K562 (cell line): Measurements from ENCODE around the gene ZER1. TPM values are rescaled to one million over a fixed set of nuclear protein-coding genes. Genes with fewer than 3 reads are reported as not detected.

Experiments used
- ATAC-seq: fragments of 200-7000 bp; cut with Tn5 transposase; 3 replicates; pipeline ENCODE4 v1.9.1; 2020; ENCODE audit warnings: moderate library complexity
- BruUV-seq: library from RNA; stranded (reverse); fragments of 400-500 nt; replicated peaks from 2 replicates; lab custom pipeline; 2021; lab: Mats Ljungman, UMichigan
- CTCF ChIA-PET: fragments of 300-600 bp; formaldehyde crosslinking; extraction: SDS; loops from one replicate; lab custom pipeline; 2021; ENCODE audit warnings: low intra/inter-chr PET ratio; lab: Yijun Ruan, JAX
- POLR2A ChIA-PET: fragments of 300-600, 350-650 bp; sonication (Branson Sonifier 250); formaldehyde crosslinking; extraction: SDS; loops from one replicate; lab custom pipeline; 2021; ENCODE audit warnings: antibody characterized with exemption, inconsistent platforms; lab: Yijun Ruan, JAX
- DNase-seq, 4 experiments: peaks; one replicate each; pipeline versions ENCODE4 v3.0.0 to v3.0.0-alpha.2; 2011 to 2018; ENCODE audit warnings: low spot score in 3 of 4, mixed read lengths in 3 of 4; ENCODE audit errors: extremely low read depth in 1 of 4
- FAIRE-seq: peaks from 2 replicates; lab custom pipeline; 2011; peaks lifted over from hg19 to GRCh38; lab: Jason Lieb, UNC
- H2AFZ ChIP-seq: 2 replicates; pipeline ENCODE4 v1.6.0; 2011; ENCODE audit warnings: low read depth, low read length, control low read depth, inconsistent platforms
- H3K27ac ChIP-seq: fragments of 200-600 bp; 3 replicates; pipeline ENCODE4 v1.8.0; 2011; ENCODE audit warnings: low read depth, mild to moderate bottlenecking, control low read depth, inconsistent platforms, low read length, moderate library complexity, mixed read lengths; ENCODE audit errors: extremely low read depth
- H3K27me3 ChIP-seq, 2 experiments: fragments of 300-600 bp in 1 of 2; 2 replicates in 1 of 2; 3 replicates in 1 of 2; pipeline versions ENCODE4 v1.6.0 to v1.8.0; 2011; ENCODE audit warnings: inconsistent platforms in 2 of 2, low read length in 2 of 2, mild to moderate bottlenecking in 1 of 2, mixed read lengths in 1 of 2, moderate library complexity in 1 of 2; ENCODE audit not compliant: control insufficient read depth in 2 of 2, insufficient read depth in 2 of 2
- H3K36me3 ChIP-seq: fragments of 300-600 bp; 3 replicates; pipeline ENCODE4 v1.8.0; 2011; ENCODE audit warnings: mild to moderate bottlenecking, low read length, inconsistent platforms; ENCODE audit not compliant: control insufficient read depth, insufficient read depth
- H3K4me1 ChIP-seq, 2 experiments: fragments of 200-600 bp in 1 of 2; replicated peaks in 1 of 2; 2 replicates in 1 of 2; 3 replicates in 1 of 2; pipeline versions ENCODE4 v1.5.1 to v1.8.0; 2011; ENCODE audit warnings: inconsistent platforms in 2 of 2, low read length in 2 of 2, mild to moderate bottlenecking in 1 of 2, mixed read lengths in 1 of 2, moderate library complexity in 1 of 2; ENCODE audit not compliant: control insufficient read depth in 2 of 2, insufficient read depth in 2 of 2
- H3K4me2 ChIP-seq: 2 replicates; pipeline ENCODE4 v1.6.1; 2011; ENCODE audit warnings: low read length, control low read depth, inconsistent platforms, mixed read lengths; ENCODE audit not compliant: insufficient read depth
- H3K4me3 ChIP-seq: fragments of 200-600 bp; sonication (generic), shearing (Covaris generic); 2 replicates; pipeline ENCODE4 v1.5.1; 2016; ENCODE audit warnings: control low read depth, inconsistent platforms
- H3K79me2 ChIP-seq: fragments of 200-600 bp; 3 replicates; pipeline ENCODE4 v1.8.0; 2011; ENCODE audit warnings: low read length, inconsistent platforms; ENCODE audit not compliant: control insufficient read depth, insufficient read depth
- H3K9ac ChIP-seq, 2 experiments: 2 replicates each; pipeline versions ENCODE4 v1.6.0 to v1.6.1; 2011; ENCODE audit warnings: low read depth in 2 of 2, low read length in 2 of 2, control low read depth in 1 of 2, inconsistent platforms in 1 of 2, mild to moderate bottlenecking in 1 of 2, mixed read lengths in 1 of 2; ENCODE audit not compliant: insufficient read depth in 1 of 2
- H3K9me1 ChIP-seq: one replicate; pipeline ENCODE4 v1.6.0; 2011; ENCODE audit warnings: inconsistent platforms, mild to moderate bottlenecking, low read length, moderate library complexity; ENCODE audit not compliant: control insufficient read depth, insufficient read depth
- H3K9me3 ChIP-seq: replicated peaks from 2 replicates; pipeline ENCODE4 v1.5.1; 2011; ENCODE audit warnings: low read depth, low read length, inconsistent platforms; ENCODE audit not compliant: control insufficient read depth, insufficient read depth
- H4K20me1 ChIP-seq: replicated peaks from 2 replicates; pipeline ENCODE4 v1.6.1; 2011; ENCODE audit warnings: low read length, inconsistent platforms, mixed read lengths; ENCODE audit not compliant: control insufficient read depth, insufficient read depth
- ARID2 ChIP-seq: fragments of 450-650 bp; IDR thresholded peaks from 2 replicates; pipeline ENCODE4 v1.6.1; 2017; ENCODE audit warnings: antibody characterized with exemption, mild to moderate bottlenecking
- BACH1 ChIP-seq: fragments of 200-800 bp; sonication (Bioruptor generic); IDR thresholded peaks from 2 replicates; pipeline ENCODE4 v1.6.1; 2016; ENCODE audit warnings: missing genetic modification characterization, missing compliant biosample characterization
- CC2D1A ChIP-seq: fragments of 450-650 bp; IDR thresholded peaks from 2 replicates; pipeline ENCODE4 v1.6.1; 2017; ENCODE audit warnings: mild to moderate bottlenecking
- ETV1 ChIP-seq: fragments of 450-650 bp; conservative IDR thresholded peaks from 2 replicates; pipeline ENCODE4 v1.6.1; 2016; ENCODE audit warnings: missing genetic modification characterization, control low read depth, low read depth, missing compliant biosample characterization
- HLTF ChIP-seq: fragments of 450-650 bp; IDR thresholded peaks from 2 replicates; pipeline ENCODE4 v1.6.1; 2016
- ILK ChIP-seq: fragments of 450-650 bp; IDR thresholded peaks from 2 replicates; pipeline ENCODE4 v1.6.1; 2016; ENCODE audit warnings: missing genetic modification characterization, low read depth, mild to moderate bottlenecking, missing compliant biosample characterization, moderate library complexity, borderline replicate concordance
- KAT7 ChIP-seq: sonication (generic); formaldehyde crosslinking; IDR thresholded peaks from 2 replicates; pipeline ENCODE4 v1.8.0; 2022; ENCODE audit warnings: missing genetic modification reagents, mild to moderate bottlenecking, borderline replicate concordance
- KLF16 ChIP-seq: IDR thresholded peaks from 2 replicates; pipeline ENCODE4 v1.6.1; 2016; ENCODE audit warnings: antibody characterized with exemption
- L3MBTL2 ChIP-seq: fragments of 450-650 bp; IDR thresholded peaks from 2 replicates; pipeline ENCODE4 v1.6.1; 2016; ENCODE audit warnings: mild to moderate bottlenecking, moderate library complexity
- MEIS2 ChIP-seq: fragments of 450-650 bp; IDR thresholded peaks from 2 replicates; pipeline ENCODE4 v1.6.1; 2014; ENCODE audit warnings: mild to moderate bottlenecking; ENCODE audit not compliant: partially characterized antibody
- PKNOX1 ChIP-seq: fragments of 450-650 bp; IDR thresholded peaks from 2 replicates; pipeline ENCODE4 v1.6.1; 2016
- PRDM10 ChIP-seq: fragments of 450-650 bp; IDR thresholded peaks from 2 replicates; pipeline ENCODE4 v1.6.1; 2018; ENCODE audit not compliant: partially characterized antibody
- PTTG1 ChIP-seq: fragments of 450-650 bp; IDR thresholded peaks from 2 replicates; pipeline ENCODE4 v1.6.1; 2016; ENCODE audit warnings: low read depth, mild to moderate bottlenecking, missing genetic modification characterization, missing compliant biosample characterization
- SNIP1 ChIP-seq: fragments of 450-650 bp; IDR thresholded peaks from 2 replicates; pipeline ENCODE4 v1.7.1; 2017; ENCODE audit warnings: low read depth, mild to moderate bottlenecking
- ZNF146 ChIP-seq: IDR thresholded peaks from one replicate; pipeline ENCODE4 v1.6.1; 2018; ENCODE audit warnings: missing compliant biosample characterization; ENCODE audit not compliant: unreplicated experiment
- ZNF395 ChIP-seq: fragments of 200-800 bp; sonication (Bioruptor generic); IDR thresholded peaks from 2 replicates; pipeline ENCODE4 v1.6.1; 2017; ENCODE audit warnings: missing genetic modification characterization, missing compliant biosample characterization
- ZNF398 ChIP-seq: fragments of 250-450 bp; sonication (Bioruptor Pico); IDR thresholded peaks from 2 replicates; pipeline ENCODE4 v1.8.0; 2021; ENCODE audit warnings: moderate library complexity, mild to moderate bottlenecking, inconsistent platforms
- WGBS: fragments of 100-300 bp; shearing (Covaris generic); methylation state at CpG from one replicate; pipeline ENCODE4 v1.1.6; 2016; ENCODE audit warnings: low coverage, mixed read lengths; ENCODE audit not compliant: insufficient coverage; ENCODE audit errors: missing lambda C conversion rate; 5-methylcytosine and 5-hydroxymethylcytosine counted together
- in situ Hi-C: fragments of 300-500 bp; cut with MboI; formaldehyde crosslinking; loops from 4 replicates; pipeline ENCODE4 v1.15.0; 2018; ENCODE audit warnings: inconsistent platforms, mixed read lengths
- intact Hi-C: fragments of 100-400 bp; cut with micrococcal nuclease; formaldehyde crosslinking; loops from 2 replicates; pipeline ENCODE4 v1.14.2; 2022
- polyA plus RNA-seq, 8 experiments: library from polyadenylated mRNA; depleted of rRNA in 4 of 8; stranded (reverse) in 5 of 8; unstranded in 3 of 8; fragments of >200 nt; fragmentation: Nextera tagmentation in 2 of 8; fragmentation: Illumina TruSeq in 1 of 8; extraction: Ambion mirVana in 2 of 8; extraction: Trizol in 1 of 8; gene quantifications; 2 replicates each; pipeline versions ENCODE4 v1.2.1 to v1.2.3, GENCODE V29; 2011 to 2014; ENCODE audit warnings: inconsistent platforms in 1 of 8, missing spikeins in 1 of 8
- total RNA-seq, 7 experiments: library from RNA; depleted of rRNA in 6 of 7; stranded (reverse); fragments of >200 nt in 6 of 7; fragmentation: Illumina TruSeq in 2 of 7; extraction: Trizol in 2 of 7; gene quantifications; 2 replicates each; pipeline versions ENCODE4 v1.2.1 to v1.2.3, GENCODE V29; 2011 to 2021; ENCODE audit warnings: low replicate concordance in 1 of 7

The ZER1 gene
- total and polyA plus RNA-seq, 9 of the 15 experiments (the other 6 are each of a cell fraction or from before 2014, with no cell fraction given), result 0.07 to 10.7 (median 6.2) TPM

- Histone ChIP-seq H3K36me3 (peaks cover 43% of the 10 kb centered on the region; the same call in 2 of the 3 replicates), H3K27me3 (no peaks in the 10 kb centered on the region), H3K9ac (no peak overlapping the region), H4K20me1 (no peaks in the 10 kb centered on the region), H3K9me1 (no peaks in the 10 kb centered on the region), H3K27ac (no peak overlapping the region), H3K4me2 (no peak overlapping the region), H3K9me3 (no peaks in the 10 kb centered on the region), H2AFZ (no peak overlapping the region), H3K4me3 (no peak overlapping the region), H3K4me1 (peaks cover 9 to 36% of the 10 kb centered on the region in 2 experiments), H3K79me2 (peaks cover 24% of the 10 kb centered on the region)
- DNase-seq (no peak), FAIRE-seq (no peak), ATAC-seq (no peak)
- POLR2A ChIA-PET, result interaction anchor here (0.7 to 1.4 kb wide), 5 partner anchors 10 to 211 kb away, joined by 3 to 8 read pairs (median 4); partner anchors contain the start of gene ZDHHC12
- WGBS, result 90% methylated on average over 8 of the region's 8 CpGs
- BruUV-seq, result no TSS peak
- in situ Hi-C loops (no loop called here), intact Hi-C loops (no loop called here)
- CTCF ChIA-PET, result no interaction called here
- TF ChIP-seq ARID2 (no peak), ZNF395 (CRISPR knock-in tag) (no peak), ETV1 (tag) (no peak), ZNF146 (no peak), CC2D1A (no peak), SNIP1 (no peak), ZNF398 (no peak), HLTF (no peak), PRDM10 (no peak), ILK (tag) (no peak), BACH1 (tag) (no peak), MEIS2 (no peak), PTTG1 (tag) (no peak), KAT7 (CRISPR knock-in tag) (no peak), KLF16 (no peak), PKNOX1 (no peak), L3MBTL2 (no peak)
Measured at GRCh38 chr9:128707446-128707845, 64.3 kb downstream of the ZER1 start.
